PC-3 (cell line): ENCODE results near the gene DGKG. TPM values are rescaled to one million over a fixed set of nuclear protein-coding genes. Genes with fewer than 3 reads are reported as not detected.

Experiments used
- ATAC-seq: fragments of 200-7000 bp; cut with Tn5 transposase; 2 replicates; pipeline ENCODE4 v1.9.1; 2020; ENCODE audit warnings: mild to moderate bottlenecking, moderate library complexity
- BruUV-seq: library from RNA; stranded (reverse); fragments of 400-500 nt; replicated peaks from 2 replicates; lab custom pipeline; 2021; lab: Mats Ljungman, UMichigan
- CTCF ChIA-PET: fragments of 300-600 bp; sonication (Branson Sonifier 250); formaldehyde crosslinking; loops from one replicate; lab custom pipeline; 2022; ENCODE audit warnings: antibody characterized with exemption; lab: Charles Lee
- POLR2A ChIA-PET: fragments of 300-600 bp; sonication (Branson Sonifier 250); formaldehyde crosslinking; loops from one replicate; lab custom pipeline; 2022; ENCODE audit warnings: antibody characterized with exemption; ENCODE audit not compliant: unreplicated experiment; lab: Charles Lee
- DNase-seq: peaks from one replicate; pipeline ENCODE4 v3.0.0-alpha.2; 2015
- H2AFZ ChIP-seq: fragments of 300-600 bp; sonication (generic); 2 replicates; pipeline ENCODE4 v1.6.0; 2016; ENCODE audit warnings: antibody characterized with exemption, low read length
- H3F3A ChIP-seq: fragments of 300-600 bp; sonication (generic); one replicate; pipeline ENCODE4 v1.6.0; 2017; ENCODE audit warnings: antibody characterized with exemption, low read length, control low read depth, mild to moderate bottlenecking; ENCODE audit not compliant: unreplicated experiment
- H3K27ac ChIP-seq: fragments of 300-600 bp; sonication (generic); 2 replicates; pipeline ENCODE4 v1.5.1; 2016; ENCODE audit warnings: mild to moderate bottlenecking, low read length
- H3K27me3 ChIP-seq: fragments of 300-600 bp; sonication (generic); 2 replicates; pipeline ENCODE4 v1.6.1; 2016; ENCODE audit warnings: low read length, mixed read lengths
- H3K36me3 ChIP-seq: fragments of 300-600 bp; sonication (generic); 2 replicates; pipeline ENCODE4 v1.6.1; 2016; ENCODE audit warnings: low read depth, mixed run types, low read length, mixed read lengths
- H3K4me1 ChIP-seq: fragments of 300-600 bp; sonication (generic); 2 replicates; pipeline ENCODE4 v1.5.1; 2016; ENCODE audit warnings: low read length; ENCODE audit not compliant: insufficient read depth
- H3K4me2 ChIP-seq: fragments of 300-600 bp; sonication (generic); 2 replicates; pipeline ENCODE4 v1.6.0; 2016; ENCODE audit warnings: low read length
- H3K4me3 ChIP-seq: fragments of 300-600 bp; sonication (generic); 2 replicates; pipeline ENCODE4 v1.5.1; 2016; ENCODE audit warnings: mild to moderate bottlenecking, low read length, mixed read lengths
- H3K79me2 ChIP-seq: fragments of 300-600 bp; sonication (generic); 2 replicates; pipeline ENCODE4 v1.6.1; 2017; ENCODE audit warnings: low read length, mixed read lengths
- H3K9ac ChIP-seq: fragments of 300-600 bp; sonication (generic); 2 replicates; pipeline ENCODE4 v1.6.0; 2016; ENCODE audit warnings: mild to moderate bottlenecking, low read length
- H3K9me2 ChIP-seq: fragments of 300-600 bp; sonication (generic); replicated peaks from 2 replicates; pipeline ENCODE4 v1.6.1; 2016; ENCODE audit warnings: mixed run types, low read length, mixed read lengths
- H3K9me3 ChIP-seq: fragments of 300-600 bp; sonication (generic); 2 replicates; pipeline ENCODE4 v1.6.1; 2016; ENCODE audit warnings: low read length, mixed read lengths
- H4K20me1 ChIP-seq: fragments of 300-600 bp; sonication (generic); 2 replicates; pipeline ENCODE4 v1.6.1; 2016; ENCODE audit warnings: low read length, mixed read lengths
- CTCF ChIP-seq: fragments of 300-600 bp; sonication (generic); conservative IDR thresholded peaks from 2 replicates; pipeline ENCODE4 v1.5.1; 2017; ENCODE audit warnings: antibody characterized with exemption, low read depth, mild to moderate bottlenecking, low read length
- EZH2 ChIP-seq: fragments of 300-600 bp; sonication (generic); IDR thresholded peaks from one replicate; pipeline ENCODE4 v1.6.1; 2017; ENCODE audit warnings: antibody characterized with exemption, mild to moderate bottlenecking, low read length; ENCODE audit not compliant: unreplicated experiment
- EZH2phosphoT487 ChIP-seq: fragments of 300-600 bp; sonication (generic); IDR thresholded peaks from 2 replicates; pipeline ENCODE4 v1.6.1; 2018; ENCODE audit warnings: mild to moderate bottlenecking, antibody characterized with exemption, low read length, borderline replicate concordance
- intact Hi-C: fragments of 100-400 bp; cut with micrococcal nuclease; formaldehyde crosslinking; loops from 2 replicates; pipeline ENCODE4 v1.9.0; 2023
- total RNA-seq: library from RNA; depleted of rRNA; stranded (reverse); fragments of >200 nt; gene quantifications from 2 replicates; pipeline ENCODE4 v1.2.3, GENCODE V29; 2014

Gene DGKG
- total RNA-seq, 1 experiment from 2014 or later, result 2.7 TPM

GRCh38 chr3:186264608-186265400 lies 97.2 kb downstream of the DGKG start:
- no peak overlapping the region for H3K4me3 ChIP-seq
- intact Hi-C loops, result no loop called here
- no peaks in the 10 kb centered on the region for H3K36me3 ChIP-seq
- DNase-seq (no peak), ATAC-seq (no peak)
- CTCF ChIA-PET, result no interaction called here
- no TSS peak for BruUV-seq
- H3K4me2 ChIP-seq, result no peak overlapping the region
- H3K27ac ChIP-seq, result no peak overlapping the region
- H3K79me2 ChIP-seq, result no peaks in the 10 kb centered on the region
- no peaks in the 10 kb centered on the region for H3F3A ChIP-seq
- no peak overlapping the region for H2AFZ ChIP-seq
- no peaks in the 10 kb centered on the region for H3K9me3 ChIP-seq
- peaks cover 4% of the 10 kb centered on the region; the same call in 1 of the 2 replicates for H3K27me3 ChIP-seq
- POLR2A ChIA-PET, result interaction anchor here (0.5 kb wide), 1 partner anchor 101 kb away, joined by 4 read pairs; no protein-coding TSS in a partner anchor
- no peak overlapping the region for H3K9ac ChIP-seq
- H4K20me1 ChIP-seq, result no peaks in the 10 kb centered on the region
- TF ChIP-seq CTCF (no peak), EZH2 (no peak), EZH2phosphoT487 (no peak)
- H3K4me1 ChIP-seq, result peaks cover 6% of the 10 kb centered on the region
- no peaks in the 10 kb centered on the region for H3K9me2 ChIP-seq

GRCh38 chr3:186261638-186262037 lies 100.4 kb downstream of the DGKG start:
- no peaks in the 10 kb centered on the region for H4K20me1 ChIP-seq
- POLR2A ChIA-PET, result no interaction called here
- no TSS peak for BruUV-seq

More at GRCh38 chr3:186261638-186262037, 100.4 kb downstream of the DGKG start:
- 0 out of 2 replicates have a peak, but pooled peaks cover 4% of the 10 kb centered on the region for H3K27me3 ChIP-seq
- H3K36me3 ChIP-seq, result no peaks in the 10 kb centered on the region
- no peak overlapping the region for H3K27ac ChIP-seq
- no peak overlapping the region for H3K4me2 ChIP-seq
- ATAC-seq (no peak), DNase-seq (peak; percentile 51)
- no peak overlapping the region for H3K4me3 ChIP-seq
- no peaks in the 10 kb centered on the region for H3K9me2 ChIP-seq
- H2AFZ ChIP-seq, result no peak overlapping the region
- CTCF ChIA-PET, result interaction anchor here (0.8 kb wide), 2 partner anchors 16 to 279 kb away, joined by 3 to 5 read pairs; no protein-coding TSS in a partner anchor
- peaks cover 14% of the 10 kb centered on the region for H3K4me1 ChIP-seq
- no peaks in the 10 kb centered on the region for H3K9me3 ChIP-seq
- intact Hi-C loops, result no loop called here
- no peaks in the 10 kb centered on the region for H3F3A ChIP-seq
- no peak overlapping the region for H3K9ac ChIP-seq
- TF ChIP-seq CTCF (peak; percentile 59), EZH2phosphoT487 (no peak), EZH2 (no peak)
- H3K79me2 ChIP-seq, result no peaks in the 10 kb centered on the region
